Neural progenitor cell (in vitro differentiated cells): ENCODE results near the gene CLSTN2. TPM values are rescaled to one million over a fixed set of nuclear protein-coding genes. Genes with fewer than 3 reads are reported as not detected.

ENCODE experiments used
- DNase-seq: peaks from one replicate; pipeline ENCODE4 v3.0.0-alpha.2; 2016; ENCODE audit warnings: low spot score
- H2AFZ ChIP-seq: fragments of 200-600 bp; sonication (generic); replicated peaks from 2 replicates; pipeline ENCODE4 v1.6.1; 2016; ENCODE audit warnings: antibody characterized with exemption
- H3F3A ChIP-seq: fragments of 200-600 bp; sonication (generic); 2 replicates; pipeline ENCODE4 v1.6.1; 2016; ENCODE audit warnings: antibody characterized with exemption, low read depth
- H3K27ac ChIP-seq: fragments of 200-600 bp; sonication (generic); 2 replicates; pipeline ENCODE4 v1.5.1; 2016; ENCODE audit warnings: mild to moderate bottlenecking
- H3K27me3 ChIP-seq: fragments of 200-600 bp; sonication (generic); 2 replicates; pipeline ENCODE4 v1.6.1; 2016; ENCODE audit warnings: mild to moderate bottlenecking, moderate library complexity
- H3K36me3 ChIP-seq: fragments of 200-600 bp; sonication (generic); 2 replicates; pipeline ENCODE4 v1.5.1; 2016
- H3K4me1 ChIP-seq: fragments of 200-600 bp; sonication (generic); 2 replicates; pipeline ENCODE4 v1.6.1; 2016; ENCODE audit warnings: mixed run types
- H3K4me2 ChIP-seq: fragments of 200-600 bp; sonication (generic); 2 replicates; pipeline ENCODE4 v1.6.1; 2016
- H3K4me3 ChIP-seq: fragments of 200-600 bp; sonication (generic); 2 replicates; pipeline ENCODE4 v1.5.1; 2016
- H3K79me2 ChIP-seq: fragments of 200-600 bp; sonication (generic); 2 replicates; pipeline ENCODE4 v1.6.1; 2016; ENCODE audit warnings: low read depth
- H3K9ac ChIP-seq: fragments of 200-600 bp; sonication (generic); 2 replicates; pipeline ENCODE4 v1.6.1; 2016
- H3K9me3 ChIP-seq: fragments of 200-600 bp; sonication (generic); 2 replicates; pipeline ENCODE4 v1.5.1; 2016; ENCODE audit warnings: low read depth
- H4K20me1 ChIP-seq: fragments of 200-600 bp; sonication (generic); 2 replicates; pipeline ENCODE4 v1.6.1; 2016; ENCODE audit warnings: low read depth
- H3K27ac Mint-ChIP-seq: 3 replicates; pipeline ENCODE4 v1.8.0; 2021; ENCODE audit warnings: mixed read lengths
- H3K27me3 Mint-ChIP-seq: 2 replicates; pipeline ENCODE4 v1.8.0; 2022; ENCODE audit warnings: low read depth, mild to moderate bottlenecking, inconsistent platforms, moderate library complexity, mixed read lengths; ENCODE audit not compliant: insufficient read depth
- H3K36me3 Mint-ChIP-seq: 3 replicates; pipeline ENCODE4 v1.8.0; 2021; ENCODE audit warnings: mixed read lengths
- H3K4me1 Mint-ChIP-seq: 3 replicates; pipeline ENCODE4 v1.8.0; 2021; ENCODE audit warnings: mixed read lengths
- H3K4me3 Mint-ChIP-seq: 3 replicates; pipeline ENCODE4 v1.8.0; 2021; ENCODE audit warnings: mild to moderate bottlenecking, moderate library complexity, mixed read lengths
- H3K9me3 Mint-ChIP-seq: 3 replicates; pipeline ENCODE4 v1.8.0; 2020; ENCODE audit warnings: mixed read lengths
- EZH2 ChIP-seq: fragments of 200-600 bp; sonication (generic); IDR thresholded peaks from 2 replicates; pipeline ENCODE4 v1.6.1; 2017; ENCODE audit warnings: antibody characterized with exemption, mild to moderate bottlenecking, moderate library complexity
- EZH2phosphoT487 ChIP-seq: fragments of 200-600 bp; sonication (generic); IDR thresholded peaks from 2 replicates; pipeline ENCODE4 v1.6.1; 2017; ENCODE audit warnings: antibody characterized with exemption
- total RNA-seq: library from RNA; depleted of rRNA; stranded (reverse); fragments of >200 nt; gene quantifications from 2 replicates; pipeline ENCODE4 v1.2.3, GENCODE V29; 2015; ENCODE audit warnings: low replicate concordance
- TF ChIP-seq, protein P1 (sequence below): fragments of 200-600 bp; sonication (generic); IDR thresholded peaks from 2 replicates; pipeline ENCODE4 v1.5.1; 2017; ENCODE audit warnings: antibody characterized with exemption, mild to moderate bottlenecking

Gene CLSTN2
- total RNA-seq, 1 donor from 2014 or later, result 0.22 TPM

GRCh38 chr3:140010391-140010790, 75.4 kb downstream of the CLSTN2 start:
- H3K4me3 Mint-ChIP-seq, result no peak overlapping the region
- no peak overlapping the region for H3K27ac Mint-ChIP-seq
- no peaks in the 10 kb centered on the region for H3K36me3 Mint-ChIP-seq

GRCh38 chr3:140011086-140011485, 76.1 kb downstream of the CLSTN2 start:
- Mint-ChIP-seq H3K4me3 (no peak overlapping the region), H3K27ac (no peak overlapping the region)
- H3K79me2 ChIP-seq, result no peaks in the 10 kb centered on the region

More at GRCh38 chr3:140010391-140010790, 75.4 kb downstream of the CLSTN2 start:
- no peak for DNase-seq
- Histone ChIP-seq H3F3A (no peaks in the 10 kb centered on the region), H3K36me3 (no peaks in the 10 kb centered on the region), H3K9me3 (no peaks in the 10 kb centered on the region), H3K9ac (no peak overlapping the region), H3K4me2 (no peak overlapping the region), H3K4me3 (no peak overlapping the region), H4K20me1 (no peaks in the 10 kb centered on the region), H3K4me1 (no peaks in the 10 kb centered on the region), H3K27ac (no peak overlapping the region), H3K79me2 (no peaks in the 10 kb centered on the region), H2AFZ (no peak overlapping the region), H3K27me3 (no peaks in the 10 kb centered on the region)
- H3K4me1 Mint-ChIP-seq, result no peaks in the 10 kb centered on the region
- H3K9me3 Mint-ChIP-seq, result no peaks in the 10 kb centered on the region
- TF ChIP-seq, protein P1, sequence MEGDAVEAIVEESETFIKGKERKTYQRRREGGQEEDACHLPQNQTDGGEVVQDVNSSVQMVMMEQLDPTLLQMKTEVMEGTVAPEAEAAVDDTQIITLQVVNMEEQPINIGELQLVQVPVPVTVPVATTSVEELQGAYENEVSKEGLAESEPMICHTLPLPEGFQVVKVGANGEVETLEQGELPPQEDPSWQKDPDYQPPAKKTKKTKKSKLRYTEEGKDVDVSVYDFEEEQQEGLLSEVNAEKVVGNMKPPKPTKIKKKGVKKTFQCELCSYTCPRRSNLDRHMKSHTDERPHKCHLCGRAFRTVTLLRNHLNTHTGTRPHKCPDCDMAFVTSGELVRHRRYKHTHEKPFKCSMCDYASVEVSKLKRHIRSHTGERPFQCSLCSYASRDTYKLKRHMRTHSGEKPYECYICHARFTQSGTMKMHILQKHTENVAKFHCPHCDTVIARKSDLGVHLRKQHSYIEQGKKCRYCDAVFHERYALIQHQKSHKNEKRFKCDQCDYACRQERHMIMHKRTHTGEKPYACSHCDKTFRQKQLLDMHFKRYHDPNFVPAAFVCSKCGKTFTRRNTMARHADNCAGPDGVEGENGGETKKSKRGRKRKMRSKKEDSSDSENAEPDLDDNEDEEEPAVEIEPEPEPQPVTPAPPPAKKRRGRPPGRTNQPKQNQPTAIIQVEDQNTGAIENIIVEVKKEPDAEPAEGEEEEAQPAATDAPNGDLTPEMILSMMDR, result no peak
- no peak for TF ChIP-seq EZH2
- TF ChIP-seq EZH2phosphoT487, result no peak
- peaks cover 2% of the 10 kb centered on the region for H3K27me3 Mint-ChIP-seq

DNA sequence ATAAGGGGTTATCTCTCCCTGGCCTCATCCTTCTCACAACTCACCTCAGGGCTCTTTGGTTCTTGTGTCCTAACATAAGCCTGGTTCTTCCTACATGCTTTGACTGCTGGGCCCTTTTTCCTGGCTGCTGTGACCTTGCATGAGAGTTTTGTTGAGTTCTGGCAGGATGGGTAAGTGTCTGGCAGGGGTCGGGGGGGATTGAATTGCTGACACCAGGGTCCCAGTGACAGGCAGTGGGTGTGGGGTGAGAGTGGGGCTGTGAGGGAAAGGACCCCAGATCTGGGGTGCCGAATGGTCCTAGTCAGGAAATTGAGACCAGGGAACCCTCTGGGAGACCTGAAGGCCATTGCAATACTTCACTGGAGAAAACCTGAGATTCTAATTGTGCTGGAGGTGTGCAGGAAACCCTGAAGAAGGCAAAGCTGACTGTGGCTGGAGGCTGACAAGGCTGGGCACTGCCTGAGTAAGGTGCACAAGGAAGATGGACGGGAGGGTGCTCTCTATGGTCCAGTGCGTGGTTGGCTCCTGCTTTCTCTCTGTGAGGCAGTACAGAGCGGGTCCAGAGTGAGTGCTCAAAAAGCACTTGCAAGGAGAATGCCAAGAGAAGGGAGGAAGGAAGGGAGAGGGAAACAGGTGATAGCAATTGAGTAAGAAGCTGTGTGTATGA, 76.8 kb downstream of the CLSTN2 start:
- H3K79me2 ChIP-seq, result no peaks in the 10 kb centered on the region
- no peaks in the 10 kb centered on the region for H3K36me3 ChIP-seq
- no peak overlapping the region for H3K4me3 Mint-ChIP-seq
- H3K4me2 ChIP-seq, result no peak overlapping the region
- TF ChIP-seq EZH2phosphoT487 (no peak), EZH2 (no peak)
- TF ChIP-seq, protein P1, result no peak
- H3K27ac Mint-ChIP-seq, result no peak overlapping the region
- peaks cover 2% of the 10 kb centered on the region for H3K27me3 Mint-ChIP-seq
- no peak overlapping the region for H3K27ac ChIP-seq
- H4K20me1 ChIP-seq, result no peaks in the 10 kb centered on the region
- H3K4me1 Mint-ChIP-seq, result no peaks in the 10 kb centered on the region
- H3K9ac ChIP-seq, result no peak overlapping the region
- H3K9me3 ChIP-seq, result no peaks in the 10 kb centered on the region
- no peak overlapping the region for H2AFZ ChIP-seq
- H3F3A ChIP-seq, result no peaks in the 10 kb centered on the region
- H3K27me3 ChIP-seq, result no peaks in the 10 kb centered on the region
- no peak overlapping the region for H3K4me3 ChIP-seq
- H3K9me3 Mint-ChIP-seq, result no peaks in the 10 kb centered on the region
- H3K4me1 ChIP-seq, result no peaks in the 10 kb centered on the region
- H3K36me3 Mint-ChIP-seq, result no peaks in the 10 kb centered on the region
- no peak for DNase-seq

More at GRCh38 chr3:140011086-140011485, 76.1 kb downstream of the CLSTN2 start:
- H3K36me3 Mint-ChIP-seq, result no peaks in the 10 kb centered on the region
- H3K9me3 Mint-ChIP-seq, result no peaks in the 10 kb centered on the region
- no peak for TF ChIP-seq EZH2phosphoT487
- no peak for TF ChIP-seq EZH2
- TF ChIP-seq, protein P1, result no peak
- no peak overlapping the region for H3K4me3 ChIP-seq
- H3K9ac ChIP-seq, result no peak overlapping the region
- no peak for DNase-seq
- no peak overlapping the region for H3K27ac ChIP-seq
- no peaks in the 10 kb centered on the region for H3K4me1 Mint-ChIP-seq
- H3K9me3 ChIP-seq, result no peaks in the 10 kb centered on the region
- H4K20me1 ChIP-seq, result no peaks in the 10 kb centered on the region
- H3K4me1 ChIP-seq, result no peaks in the 10 kb centered on the region
- no peaks in the 10 kb centered on the region for H3F3A ChIP-seq
- peaks cover 2% of the 10 kb centered on the region for H3K27me3 Mint-ChIP-seq
- H3K4me2 ChIP-seq, result no peak overlapping the region
- no peaks in the 10 kb centered on the region for H3K27me3 ChIP-seq
- H2AFZ ChIP-seq, result no peak overlapping the region
- no peaks in the 10 kb centered on the region for H3K36me3 ChIP-seq
